Measurements from ENCODE around the gene SFI1. TPM values are rescaled to one million over a fixed set of nuclear protein-coding genes. Genes with fewer than 3 reads are reported as not detected.
A peak's percentile ranks its signal among the peaks of the same experiment; 100 is the strongest.
"Not testable (repeated sequence)": the region's sequence is repeated elsewhere in the genome, so short reads cannot be mapped to it uniquely, and the experiment has no call there.

SFI1 gene
- total RNA-seq, 4 donors from 2014 or later = 10.2 to 44.1 (median 33.3) TPM

DNA sequence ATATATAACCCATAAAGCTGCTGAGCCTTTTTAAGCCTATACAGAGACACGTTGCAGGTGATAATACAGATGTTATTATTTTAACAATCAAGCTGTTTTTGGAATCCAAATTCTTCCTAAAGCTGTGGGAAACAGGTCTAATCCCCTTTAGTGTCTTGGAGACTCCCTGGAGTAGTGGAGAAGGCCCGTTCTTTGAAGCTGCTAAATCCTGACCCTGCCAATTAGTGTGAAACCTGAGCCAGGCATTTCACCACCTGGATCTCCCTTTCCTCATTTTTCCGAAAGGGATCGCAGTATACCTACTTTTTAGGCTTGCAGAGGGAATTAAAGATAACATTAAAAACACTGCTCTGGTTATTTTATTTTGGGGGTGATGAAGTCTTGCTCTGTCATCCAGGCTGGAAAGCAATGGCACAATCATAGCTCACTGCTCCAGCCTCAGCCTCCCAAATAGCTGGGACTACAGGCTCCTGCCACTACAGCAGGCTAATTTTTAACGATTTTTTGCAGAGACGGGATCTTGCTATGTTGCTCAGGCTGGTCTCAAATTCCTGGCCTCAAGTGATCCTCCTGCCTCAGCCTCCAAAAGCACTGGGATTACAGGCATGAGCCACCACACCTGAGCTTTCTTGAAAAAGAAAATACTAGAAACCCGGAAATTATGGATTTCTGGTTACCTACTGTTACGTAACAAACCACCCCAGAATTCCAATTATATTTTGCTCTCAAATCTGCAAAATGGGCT lies 4.9 kb upstream of the SFI1 start:
- Histone ChIP-seq H3K27me3 (no peaks in the 10 kb centered on the region), H3K27ac (peak overlapping the region; percentile 91 to 95), H3K36me3 (no peaks in the 10 kb centered on the region), H3K4me1 (peaks cover 0 to 3% of the 10 kb centered on the region in 2 donors), H3K4me3 (no peak overlapping the region), H3K9me3 (no peaks in the 10 kb centered on the region)
- no peak for DNase-seq
- intact Hi-C loops (cut with DNase I; ENCODE audit: low total_unique reads) = no loop called here
- TF ChIP-seq, protein P1, sequence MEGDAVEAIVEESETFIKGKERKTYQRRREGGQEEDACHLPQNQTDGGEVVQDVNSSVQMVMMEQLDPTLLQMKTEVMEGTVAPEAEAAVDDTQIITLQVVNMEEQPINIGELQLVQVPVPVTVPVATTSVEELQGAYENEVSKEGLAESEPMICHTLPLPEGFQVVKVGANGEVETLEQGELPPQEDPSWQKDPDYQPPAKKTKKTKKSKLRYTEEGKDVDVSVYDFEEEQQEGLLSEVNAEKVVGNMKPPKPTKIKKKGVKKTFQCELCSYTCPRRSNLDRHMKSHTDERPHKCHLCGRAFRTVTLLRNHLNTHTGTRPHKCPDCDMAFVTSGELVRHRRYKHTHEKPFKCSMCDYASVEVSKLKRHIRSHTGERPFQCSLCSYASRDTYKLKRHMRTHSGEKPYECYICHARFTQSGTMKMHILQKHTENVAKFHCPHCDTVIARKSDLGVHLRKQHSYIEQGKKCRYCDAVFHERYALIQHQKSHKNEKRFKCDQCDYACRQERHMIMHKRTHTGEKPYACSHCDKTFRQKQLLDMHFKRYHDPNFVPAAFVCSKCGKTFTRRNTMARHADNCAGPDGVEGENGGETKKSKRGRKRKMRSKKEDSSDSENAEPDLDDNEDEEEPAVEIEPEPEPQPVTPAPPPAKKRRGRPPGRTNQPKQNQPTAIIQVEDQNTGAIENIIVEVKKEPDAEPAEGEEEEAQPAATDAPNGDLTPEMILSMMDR (IDR thresholded peaks at IDR 0.05) = no peak
- no peak for TF ChIP-seq POLR2A (IDR thresholded peaks at IDR 0.05)

DNA sequence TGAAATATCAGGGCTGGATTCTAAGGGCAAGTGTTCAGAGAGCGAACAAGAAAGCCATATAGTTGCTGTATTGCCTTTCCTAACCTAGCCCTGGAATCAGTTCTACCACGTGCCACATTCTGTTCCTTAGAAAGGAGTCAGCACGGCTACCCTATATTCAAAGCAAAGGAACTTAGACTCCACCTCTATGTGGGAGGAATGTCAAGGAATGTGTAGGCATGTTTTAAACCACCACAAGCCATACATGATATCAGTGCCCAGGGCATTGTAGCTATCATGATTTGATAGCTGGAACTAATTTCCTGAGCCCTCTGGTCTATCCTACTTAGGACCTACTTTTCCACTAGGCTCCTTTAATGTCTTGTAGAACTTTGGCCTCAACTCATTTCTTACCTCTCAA lies 4.2 kb upstream of the SFI1 start:
- intact Hi-C loops (cut with DNase I; ENCODE audit: low total_unique reads) = no loop called here
- Histone ChIP-seq H3K36me3 (no peaks in the 10 kb centered on the region), H3K27me3 (no peaks in the 10 kb centered on the region), H3K4me1 (peaks cover 0 to 7% of the 10 kb centered on the region in 2 donors), H3K9me3 (no peaks in the 10 kb centered on the region), H3K27ac (no peak overlapping the region), H3K4me3 (no peak overlapping the region)
- TF ChIP-seq, protein P1 (IDR thresholded peaks at IDR 0.05) = no peak
- no peak for TF ChIP-seq POLR2A (IDR thresholded peaks at IDR 0.05)
- no peak for DNase-seq

DNA sequence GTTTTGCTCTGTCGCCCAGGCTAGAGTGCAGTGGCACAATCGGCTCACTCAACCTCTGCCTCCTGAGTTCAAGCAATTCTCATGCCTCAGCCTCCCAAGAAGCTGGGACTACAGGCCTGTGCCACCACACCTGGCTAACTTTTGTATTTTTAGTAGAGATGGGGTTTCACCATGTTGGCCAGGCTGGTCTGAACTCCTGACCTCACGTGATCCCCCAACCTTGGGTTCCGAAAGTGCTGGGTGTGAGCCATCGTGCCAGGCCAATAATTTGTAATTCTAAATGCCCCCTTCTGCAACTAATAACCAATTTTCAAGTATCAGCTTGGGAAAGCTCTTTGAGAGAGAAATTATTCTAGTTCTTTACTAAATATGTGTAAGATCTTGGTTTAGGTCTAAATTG lies 3.0 kb upstream of the SFI1 start:
- H3K4me1 ChIP-seq; DNase-seq; H3K27me3 ChIP-seq; intact Hi-C loops (cut with DNase I; ENCODE audit: low total_unique reads); H3K27ac ChIP-seq; H3K36me3 ChIP-seq; H3K9me3 ChIP-seq; H3K4me3 ChIP-seq: not testable (repeated sequence)

DNA sequence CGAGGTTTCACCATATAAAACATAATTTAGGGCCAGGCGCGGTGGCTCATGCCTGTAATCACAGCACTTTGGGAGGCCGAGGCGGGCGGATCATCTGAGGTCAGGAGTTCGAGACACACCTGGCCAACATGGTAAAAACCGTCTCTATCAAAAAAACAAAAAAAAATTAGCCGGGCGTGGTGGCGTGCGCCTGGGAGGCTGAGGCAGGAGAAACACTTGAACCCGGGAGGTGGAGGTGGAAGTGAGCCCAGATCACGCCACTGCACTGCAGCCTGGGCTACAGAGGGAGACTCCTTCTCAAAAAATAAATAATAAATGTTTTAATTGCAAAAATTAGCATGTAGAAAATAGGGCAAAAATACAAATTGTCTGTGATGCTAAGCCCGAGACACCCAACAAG lies 993 bp upstream of the SFI1 start:
- Histone ChIP-seq H3K27ac (peak overlapping the region; percentile 72 to 73), H3K27me3 (no peaks in the 10 kb centered on the region), H3K36me3 (no peaks in the 10 kb centered on the region), H3K4me1 (peaks cover 0 to 9% of the 10 kb centered on the region in 2 donors), H3K9me3 (no peaks in the 10 kb centered on the region), H3K4me3 (peak overlapping the region; percentile 53 to 58)
- DNase-seq = no peak
- intact Hi-C loops (cut with DNase I; ENCODE audit: low total_unique reads) = no loop called here
- TF ChIP-seq, protein P1 (IDR thresholded peaks at IDR 0.05) = no peak
- TF ChIP-seq POLR2A (IDR thresholded peaks at IDR 0.05) = no peak

DNA sequence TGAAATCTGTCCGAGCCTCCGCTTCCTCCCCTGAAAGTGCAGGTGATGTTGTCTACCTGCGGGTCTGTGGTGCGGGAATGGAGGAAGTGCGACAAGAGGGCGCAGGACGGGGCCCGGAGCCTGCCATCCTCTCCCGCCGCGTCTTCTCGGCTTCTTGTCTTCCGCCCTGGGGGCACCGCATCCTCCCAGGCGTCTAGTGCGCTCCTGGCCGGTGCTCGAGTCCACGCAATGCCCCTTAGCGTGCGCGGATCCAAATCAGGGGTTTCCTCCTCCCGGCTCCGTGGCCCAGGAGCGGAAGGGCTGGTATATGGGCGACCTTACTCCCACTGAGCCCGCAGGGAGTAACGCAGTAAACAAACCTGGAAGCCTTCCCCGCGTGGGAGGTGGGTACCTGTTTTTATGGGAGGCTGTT lies 405 bp downstream of the SFI1 start:
- Histone ChIP-seq H3K4me1 (peaks cover 0 to 6% of the 10 kb centered on the region in 2 donors), H3K27me3 (no peaks in the 10 kb centered on the region), H3K4me3 (peak overlapping the region; percentile 53 to 58), H3K27ac (peak overlapping the region; percentile 72 to 73), H3K9me3 (no peaks in the 10 kb centered on the region), H3K36me3 (no peaks in the 10 kb centered on the region)
- TF ChIP-seq, protein P1 (IDR thresholded peaks at IDR 0.05) = no peak
- no peak for TF ChIP-seq POLR2A (IDR thresholded peaks at IDR 0.05)
- intact Hi-C loops (cut with DNase I; ENCODE audit: low total_unique reads) = no loop called here
- no peak for DNase-seq
